RWPE2 (cell line): ENCODE data around the gene CHST11.

Source experiments
- ATAC-seq: fragments of 200-7000 bp; cut with Tn5 transposase; 3 replicates; pipeline ENCODE4 v1.9.1; 2021; ENCODE audit warnings: low read depth
- DNase-seq: peaks from one replicate; pipeline ENCODE4 v3.0.0-alpha.2; 2020; ENCODE audit warnings: low spot score
- H3K27ac ChIP-seq: fragments of 450-650 bp; 2 replicates; pipeline ENCODE4 v1.5.1; 2017; ENCODE audit warnings: mild to moderate bottlenecking; ENCODE audit not compliant: poor library complexity, severe bottlenecking
- H3K27me3 ChIP-seq: fragments of 250-450 bp; sonication (Bioruptor Pico); 2 replicates; pipeline ENCODE4 v1.5.1; 2021; ENCODE audit warnings: mild to moderate bottlenecking, moderate library complexity; ENCODE audit not compliant: insufficient read depth, poor library complexity, severe bottlenecking
- H3K36me3 ChIP-seq: fragments of 250-450 bp; sonication (Bioruptor Pico); 2 replicates; pipeline ENCODE4 v1.5.1; 2020; ENCODE audit warnings: low read depth, mild to moderate bottlenecking, moderate library complexity
- H3K4me1 ChIP-seq: fragments of 250-450 bp; sonication (Bioruptor Pico); 2 replicates; pipeline ENCODE4 v1.5.1; 2021; ENCODE audit warnings: mild to moderate bottlenecking, moderate library complexity; ENCODE audit not compliant: insufficient read depth, poor library complexity, severe bottlenecking
- H3K4me3 ChIP-seq: fragments of 250-450 bp; sonication (Bioruptor Pico); 2 replicates; pipeline ENCODE4 v1.5.1; 2021; ENCODE audit warnings: mild to moderate bottlenecking, moderate library complexity; ENCODE audit not compliant: severe bottlenecking
- H3K9me3 ChIP-seq: fragments of 250-450 bp; sonication (Bioruptor Pico); 2 replicates; pipeline ENCODE4 v1.5.1; 2021; ENCODE audit warnings: mild to moderate bottlenecking, moderate library complexity; ENCODE audit not compliant: severe bottlenecking
- TF ChIP-seq, protein P1 (sequence below): fragments of 450-650 bp; IDR thresholded peaks from one replicate; pipeline ENCODE4 v1.5.1; 2017; ENCODE audit warnings: mild to moderate bottlenecking, moderate library complexity; ENCODE audit not compliant: poor library complexity, severe bottlenecking

Gene CHST11

DNA sequence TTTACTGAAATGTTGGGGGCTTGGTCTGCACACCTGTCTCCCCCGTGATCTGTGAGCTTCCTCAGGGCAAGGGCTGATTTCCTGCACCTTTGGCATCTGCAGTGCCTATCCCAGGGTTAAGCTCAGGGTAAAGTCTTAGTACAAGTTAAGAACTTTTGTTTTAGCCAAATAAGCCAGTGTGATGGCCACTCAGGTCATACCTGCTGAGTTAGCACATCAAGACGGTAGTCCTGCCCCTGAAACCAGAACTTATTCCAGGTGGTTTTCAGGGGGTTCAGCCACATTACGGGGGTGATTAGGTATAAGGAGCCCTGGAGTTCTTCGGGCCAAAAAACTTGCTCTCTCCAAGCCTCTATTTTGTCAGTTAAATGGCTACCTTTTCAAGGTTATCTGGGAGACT, 21.6 kb upstream of the CHST11 start:
- ATAC-seq, result no peak
- no peaks in the 10 kb centered on the region for H3K4me1 ChIP-seq
- no peaks in the 10 kb centered on the region for H3K27me3 ChIP-seq

DNA sequence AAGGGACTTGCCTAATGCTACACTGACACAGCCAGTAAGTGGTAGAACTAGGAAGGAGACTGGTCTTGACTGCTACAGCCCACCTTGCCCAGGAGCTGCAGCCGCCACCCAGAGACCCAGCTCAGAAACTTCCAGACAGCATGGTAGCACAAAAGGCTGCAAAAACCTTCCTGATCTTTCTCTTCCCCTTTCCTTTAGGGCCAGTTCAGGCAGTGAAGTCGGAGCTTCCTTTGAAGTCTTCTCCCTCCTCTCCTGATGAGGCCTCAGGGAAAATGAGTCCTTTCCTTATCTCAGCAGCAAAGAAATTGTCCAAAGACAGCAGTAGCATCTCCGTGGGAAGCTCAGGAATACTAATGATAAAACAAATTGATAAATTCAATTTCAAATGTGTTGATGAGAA, 21.0 kb upstream of the CHST11 start:
- ATAC-seq, result no peak
- Histone ChIP-seq H3K27ac (no peak overlapping the region), H3K27me3 (no peaks in the 10 kb centered on the region), H3K36me3 (no peaks in the 10 kb centered on the region), H3K9me3 (no peaks in the 10 kb centered on the region), H3K4me1 (no peaks in the 10 kb centered on the region), H3K4me3 (no peak overlapping the region)
- TF ChIP-seq, protein P1, sequence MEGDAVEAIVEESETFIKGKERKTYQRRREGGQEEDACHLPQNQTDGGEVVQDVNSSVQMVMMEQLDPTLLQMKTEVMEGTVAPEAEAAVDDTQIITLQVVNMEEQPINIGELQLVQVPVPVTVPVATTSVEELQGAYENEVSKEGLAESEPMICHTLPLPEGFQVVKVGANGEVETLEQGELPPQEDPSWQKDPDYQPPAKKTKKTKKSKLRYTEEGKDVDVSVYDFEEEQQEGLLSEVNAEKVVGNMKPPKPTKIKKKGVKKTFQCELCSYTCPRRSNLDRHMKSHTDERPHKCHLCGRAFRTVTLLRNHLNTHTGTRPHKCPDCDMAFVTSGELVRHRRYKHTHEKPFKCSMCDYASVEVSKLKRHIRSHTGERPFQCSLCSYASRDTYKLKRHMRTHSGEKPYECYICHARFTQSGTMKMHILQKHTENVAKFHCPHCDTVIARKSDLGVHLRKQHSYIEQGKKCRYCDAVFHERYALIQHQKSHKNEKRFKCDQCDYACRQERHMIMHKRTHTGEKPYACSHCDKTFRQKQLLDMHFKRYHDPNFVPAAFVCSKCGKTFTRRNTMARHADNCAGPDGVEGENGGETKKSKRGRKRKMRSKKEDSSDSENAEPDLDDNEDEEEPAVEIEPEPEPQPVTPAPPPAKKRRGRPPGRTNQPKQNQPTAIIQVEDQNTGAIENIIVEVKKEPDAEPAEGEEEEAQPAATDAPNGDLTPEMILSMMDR, result no peak
- no peak for DNase-seq

More for the DNA sequence above, 21.6 kb upstream of the CHST11 start:
- no peak for DNase-seq
- TF ChIP-seq, protein P1, result no peak
- Histone ChIP-seq H3K9me3 (no peaks in the 10 kb centered on the region), H3K4me3 (no peak overlapping the region), H3K27ac (no peak overlapping the region), H3K36me3 (no peaks in the 10 kb centered on the region)

DNA sequence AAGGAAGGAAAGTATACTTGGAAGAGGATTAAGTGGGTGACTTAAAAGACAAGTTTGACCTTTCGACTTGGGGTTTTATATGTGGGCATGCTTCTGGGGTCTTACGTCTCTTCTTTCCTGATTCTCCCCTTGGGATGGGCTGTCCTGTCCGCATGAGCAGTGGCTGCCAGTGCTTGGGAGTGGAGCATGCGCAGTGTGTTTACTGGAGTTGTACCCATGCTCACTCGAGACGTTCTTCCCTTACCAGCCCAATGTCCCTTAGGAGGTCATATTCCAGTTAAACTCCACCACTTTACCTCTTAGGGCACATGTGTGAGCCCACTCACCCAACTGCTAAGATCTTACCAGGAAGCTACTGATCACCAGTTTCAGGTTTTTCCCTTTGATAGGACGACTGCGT, 20.0 kb upstream of the CHST11 start:
- no peaks in the 10 kb centered on the region for H3K4me1 ChIP-seq
- no peak for ATAC-seq
- no peaks in the 10 kb centered on the region for H3K27me3 ChIP-seq
- no peak overlapping the region for H3K27ac ChIP-seq
- H3K9me3 ChIP-seq, result no peaks in the 10 kb centered on the region
- no peak overlapping the region for H3K4me3 ChIP-seq
- TF ChIP-seq, protein P1, result no peak
- no peaks in the 10 kb centered on the region for H3K36me3 ChIP-seq
- DNase-seq, result no peak

DNA sequence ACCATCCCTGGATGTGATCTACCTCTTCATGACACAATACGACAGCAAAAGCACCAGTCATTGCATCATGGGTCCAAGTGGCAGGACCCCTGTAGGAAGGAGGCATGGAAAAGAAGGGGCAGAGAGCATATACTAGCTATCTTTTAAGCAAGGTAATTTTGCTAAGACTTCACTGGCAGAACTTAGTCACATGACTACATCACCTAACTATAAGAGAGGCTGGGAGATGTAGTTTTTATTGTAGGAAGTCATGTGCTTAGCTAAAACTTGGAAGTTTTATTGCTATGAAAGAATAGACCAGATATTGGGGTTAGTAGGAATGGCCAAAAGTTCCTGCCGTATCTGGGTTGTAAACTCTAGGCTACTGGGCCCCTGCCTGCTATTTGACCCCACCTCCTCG, 18.6 kb upstream of the CHST11 start:
- H3K36me3 ChIP-seq, result no peaks in the 10 kb centered on the region
- no peaks in the 10 kb centered on the region for H3K4me1 ChIP-seq
- H3K4me3 ChIP-seq, result no peak overlapping the region
- H3K27ac ChIP-seq, result no peak overlapping the region
- TF ChIP-seq, protein P1, result no peak
- H3K27me3 ChIP-seq, result no peaks in the 10 kb centered on the region
- ATAC-seq (no peak; the same call in 2 of the 3 replicates), DNase-seq (no peak)
- H3K9me3 ChIP-seq, result no peaks in the 10 kb centered on the region

DNA sequence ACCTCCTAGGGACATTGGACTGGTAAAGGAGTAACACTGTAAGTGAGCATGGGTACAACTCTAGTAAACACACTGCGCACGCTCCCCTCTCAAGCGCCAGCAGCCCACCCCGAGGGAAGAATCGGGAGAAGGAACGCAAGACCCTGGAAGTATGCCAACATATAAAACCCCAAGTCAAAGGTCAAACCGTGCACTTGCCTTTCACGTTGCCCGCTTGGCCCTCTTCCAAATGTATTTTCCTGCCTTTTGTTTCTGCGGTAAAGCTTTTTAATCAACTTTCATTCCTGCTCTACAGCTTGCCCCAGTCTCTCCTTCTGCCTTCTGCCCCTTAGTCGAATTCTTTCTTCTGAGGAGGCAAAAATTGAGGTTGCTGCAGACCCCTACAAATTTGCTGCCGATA, 17.6 kb upstream of the CHST11 start:
- Histone ChIP-seq H3K4me3 (no peak overlapping the region), H3K9me3 (no peaks in the 10 kb centered on the region), H3K4me1 (no peaks in the 10 kb centered on the region), H3K27ac (no peak overlapping the region), H3K36me3 (no peaks in the 10 kb centered on the region), H3K27me3 (no peaks in the 10 kb centered on the region)
- TF ChIP-seq, protein P1, result no peak
- no peak for ATAC-seq
- DNase-seq, result no peak
